H1 (cell line): ENCODE measurements around the gene TRIM14. TPM values are rescaled to one million over a fixed set of nuclear protein-coding genes. Genes with fewer than 3 reads are reported as not detected.

Source experiments
- CHD7 ChIP-seq: fragments of 300-600 bp; sonication (generic); IDR thresholded peaks from 2 replicates; pipeline ENCODE4 v1.7.1; 2012; ENCODE audit warnings: low read length, moderate library complexity, mild to moderate bottlenecking, inconsistent platforms; ENCODE audit not compliant: insufficient replicate concordance
- JUND ChIP-seq: IDR thresholded peaks from 2 replicates; pipeline ENCODE4 v1.6.1; 2011; ENCODE audit warnings: mild to moderate bottlenecking, improper control_type of control experiment, low read length
- KDM1A ChIP-seq: fragments of 200-600, 300-600 bp; sonication (generic); IDR thresholded peaks from 2 replicates; pipeline ENCODE4 v1.7.1; 2016; ENCODE audit warnings: mild to moderate bottlenecking, low read length, borderline replicate concordance
- NANOG ChIP-seq: IDR thresholded peaks from 2 replicates; pipeline ENCODE4 v1.6.1; 2011; ENCODE audit warnings: low read length, low read depth, mild to moderate bottlenecking, inconsistent platforms; ENCODE audit not compliant: insufficient read depth, poor library complexity, severe bottlenecking
- RBBP5 ChIP-seq: IDR thresholded peaks from 2 replicates; pipeline ENCODE4 v1.7.1; 2012; ENCODE audit warnings: low read depth, mild to moderate bottlenecking, inconsistent platforms, low read length, moderate library complexity, borderline replicate concordance
- SIN3A ChIP-seq, 2 experiments: IDR thresholded peaks in 1 of 2; conservative IDR thresholded peaks in 1 of 2; 2 replicates each; pipeline ENCODE4 v1.6.1; 2011 to 2012; ENCODE audit warnings: low read length in 2 of 2, improper control_type of control experiment in 1 of 2, low read depth in 1 of 2, mild to moderate bottlenecking in 1 of 2
- TAF7 ChIP-seq: optimal IDR thresholded peaks from 2 replicates; pipeline ENCODE3; 2011; ENCODE audit warnings: low read depth, mild to moderate bottlenecking, inconsistent platforms, low read length, moderate library complexity, borderline replicate concordance
- TCF12 ChIP-seq: IDR thresholded peaks from 2 replicates; pipeline ENCODE4 v1.6.1; 2011; ENCODE audit warnings: low read depth, mild to moderate bottlenecking, low read length
- polyA plus RNA-seq, 7 experiments: library from polyadenylated mRNA; depleted of rRNA in 3 of 7; stranded (reverse) in 5 of 7; unstranded in 2 of 7; fragments of >200 nt in 5 of 7; fragments of 200-250 nt in 2 of 7; gene quantifications; 1 replicate in 5 of 7; 2 replicates in 1 of 7; 4 replicates in 1 of 7; pipeline versions ENCODE4 v1.2.1 to v1.2.3, GENCODE V29; 2011 to 2013; ENCODE audit warnings: missing spikeins in 2 of 7, mixed read lengths in 2 of 7
- total RNA-seq: library from RNA; stranded (reverse); fragmentation: NEBNext Ultra II Directional; extraction: Animal tissue kit (Norgen Biotek cat#: 25700); gene quantifications from 2 replicates; pipeline ENCODE4 v1.2.1, GENCODE V29; 2021

TRIM14 gene
- total and polyA plus RNA-seq, 2 of the 8 experiments (the other 6 are each of a cell fraction or from before 2014, with no cell fraction given), result 9.2 to 19.4 TPM

DNA sequence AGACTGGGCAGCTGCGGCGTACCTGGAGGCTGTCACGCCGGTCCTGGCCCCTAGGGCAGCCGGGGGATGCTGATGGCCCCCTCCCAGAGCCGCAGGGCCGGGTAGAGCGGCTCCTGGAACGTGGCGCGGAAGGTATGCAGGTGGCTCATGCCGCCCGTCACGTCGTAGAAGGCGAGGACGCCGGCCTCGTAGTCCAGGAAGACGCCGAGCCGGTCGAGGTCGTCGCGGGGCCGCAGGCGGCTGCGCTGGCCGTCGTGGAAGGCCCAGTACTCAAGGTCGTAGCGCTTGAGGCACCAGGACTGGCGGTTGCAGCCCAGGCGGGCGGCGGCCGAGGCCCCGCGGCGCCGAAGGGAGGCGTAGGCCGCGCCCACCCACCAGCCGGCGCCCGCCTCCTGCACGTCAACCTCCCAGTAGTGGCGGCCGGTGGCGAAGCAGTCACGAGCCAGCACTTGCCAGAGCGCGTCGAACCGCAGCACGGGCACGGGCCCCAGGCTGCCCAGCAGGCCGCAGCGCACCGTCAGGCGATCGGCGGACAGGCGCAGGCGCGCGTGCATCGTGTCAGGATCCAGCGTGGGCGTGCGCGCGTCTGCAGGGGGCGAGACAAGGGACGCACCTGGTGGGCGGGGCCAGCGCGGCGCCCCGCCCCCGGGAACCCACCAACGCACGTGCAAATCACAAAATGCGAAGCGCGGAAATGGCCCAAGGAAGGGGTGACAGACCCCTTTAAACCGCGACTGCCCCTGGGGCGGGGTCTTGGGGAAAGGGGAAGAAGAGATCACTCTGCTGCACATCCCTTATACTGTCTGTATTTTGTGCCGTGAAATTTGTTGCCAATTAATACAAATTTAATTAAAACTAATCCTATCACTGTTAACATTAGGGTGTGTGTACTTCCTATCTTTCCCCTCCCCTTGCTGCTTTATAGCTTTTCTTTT lies 31.3 kb downstream of the TRIM14 start (continued):
- no peak for TF ChIP-seq CHD7
- no peak; the same call in 1 of the 2 replicates for TF ChIP-seq RBBP5
- TF ChIP-seq SIN3A (conservative IDR thresholded peaks at IDR 0.05 in 1 of 2, IDR thresholded peaks at IDR 0.05 in 1 of 2; ENCODE audit: low read depth in 1 of 2, low read length in 2 of 2), result 0 out of 4 replicates have a peak, but pooled peaks of 1 of the 2 experiments have one; percentile 16
- TF ChIP-seq KDM1A, result no peak
- no peak for TF ChIP-seq TAF7
- 0 out of 2 replicates have a peak, but pooled peaks have one; percentile 40 for TF ChIP-seq TCF12
- TF ChIP-seq JUND, result no peak
- TF ChIP-seq NANOG, result no peak
